Measurements from ENCODE around the gene INSYN1. TPM values are rescaled to one million over a fixed set of nuclear protein-coding genes. Genes with fewer than 3 reads are reported as not detected.

INSYN1 gene
- total and polyA plus RNA-seq, 9 of the 15 experiments (the other 6 are each of a cell fraction or from before 2014, with no cell fraction given): not detected

DNA sequence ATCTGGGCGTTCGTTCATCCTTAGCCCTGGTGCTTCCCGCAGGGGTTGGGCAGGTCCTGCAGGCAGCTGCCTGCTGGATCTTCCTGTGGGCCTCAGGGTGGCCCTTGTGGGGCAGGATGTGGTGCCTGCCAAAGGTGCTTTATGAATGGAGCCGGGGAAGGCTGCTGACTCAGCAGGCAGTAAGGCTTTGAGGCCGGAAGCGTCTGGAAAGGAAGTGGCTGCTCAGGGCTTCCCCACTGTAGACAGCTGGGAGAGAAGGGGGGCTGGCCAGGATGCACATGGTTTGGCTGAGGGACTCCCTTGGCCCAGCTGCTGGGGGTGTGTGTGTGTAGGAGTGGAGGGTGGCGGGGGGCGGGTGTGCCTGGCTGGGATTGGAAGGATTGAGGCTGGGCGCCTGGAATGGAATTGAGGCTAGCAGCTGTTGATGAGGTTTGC, 56.1 kb downstream of the INSYN1 start (continued):
- TF ChIP-seq ZBTB40 (IDR thresholded peaks at IDR 0.05) (0 out of 2 replicates have a peak, but pooled peaks have one; percentile 40), ZBTB40 (CRISPR knock-in tag; IDR thresholded peaks at IDR 0.05) (no peak), C11orf30 (IDR thresholded peaks at IDR 0.05; ENCODE audit: low read depth) (peak; percentile 97), ZNF507 (tag; conservative IDR thresholded peaks at IDR 0.05) (no peak), ETV1 (tag; conservative IDR thresholded peaks at IDR 0.05; ENCODE audit: low read depth) (peak; percentile 37; the same call in 1 of the 2 replicates), MYNN (IDR thresholded peaks at IDR 0.05) (no peak), MYNN (CRISPR knock-in tag; IDR thresholded peaks at IDR 0.05) (no peak), KLF1 (tag; IDR thresholded peaks at IDR 0.05) (no peak), ZNF316 (IDR thresholded peaks at IDR 0.05) (peak; percentile 97), TRIM28 (IDR thresholded peaks at IDR 0.05) (no peak), ZNF12 (CRISPR knock-in tag; IDR thresholded peaks at IDR 0.05) (no peak), CREBBP (IDR thresholded peaks at IDR 0.05; ENCODE audit: low read depth, low read length) (no peak), DACH1 (IDR thresholded peaks at IDR 0.05; ENCODE audit: partially characterized antibody) (peak; percentile 40), XRCC4 (IDR thresholded peaks at IDR 0.05; ENCODE audit: extremely low read depth, insufficient read depth, insufficient read length) (no peak), RCOR1 (IDR thresholded peaks at IDR 0.05; ENCODE audit: borderline replicate concordance in 1 of 2, low read depth in 2 of 2, low read length in 2 of 2) (no peak), NR4A1 (CRISPR knock-in tag; IDR thresholded peaks at IDR 0.05) (no peak), NR4A1 (tag; IDR thresholded peaks at IDR 0.05) (no peak), MAZ (CRISPR knock-in tag; conservative IDR thresholded peaks at IDR 0.05 in 1 of 2, IDR thresholded peaks at IDR 0.05 in 1 of 2) (0 out of 4 replicates have a peak, but pooled peaks of 1 of the 2 experiments have one; percentile 30)

Data from K562 (cell line).